GM12874 (cell line): Measurements from ENCODE around the gene PES1.

Experiments
- TF ChIP-seq, protein P1 (sequence below): IDR thresholded peaks from 2 replicates; pipeline ENCODE4 v1.5.1; 2011; ENCODE audit warnings: low read depth, mild to moderate bottlenecking, control low read depth, low read length, moderate library complexity; ENCODE audit not compliant: insufficient read depth

The PES1 gene

DNA sequence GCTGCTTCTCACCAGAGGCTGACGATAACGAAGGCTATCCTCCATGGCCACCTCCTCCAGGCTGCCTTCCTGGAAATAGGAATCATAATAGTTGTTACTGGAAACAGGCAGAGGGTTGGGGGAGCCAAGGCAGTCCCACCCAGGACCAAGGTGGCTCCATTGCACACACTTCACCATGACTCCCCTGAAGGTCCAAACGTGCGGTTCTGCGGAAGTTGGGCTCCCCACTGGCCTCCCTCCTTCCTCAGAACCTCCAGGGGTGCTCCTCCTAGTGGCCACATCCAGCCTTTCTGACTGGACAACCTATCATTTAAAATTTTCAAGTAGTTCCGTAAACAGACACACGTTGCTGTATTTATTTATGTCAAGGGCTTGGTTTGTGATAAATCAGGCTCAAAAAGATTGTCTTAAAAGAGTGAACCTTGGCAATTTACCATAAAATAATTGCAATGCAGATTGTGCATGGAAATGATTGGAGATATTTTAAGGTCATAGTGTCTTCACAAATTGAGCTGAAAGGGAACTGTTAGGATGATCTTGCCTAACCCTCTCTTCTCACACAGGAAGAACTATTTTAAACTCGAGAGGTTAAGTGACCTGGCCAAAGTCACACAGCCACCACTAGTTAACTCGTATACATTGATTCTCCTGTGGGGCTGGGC is 13.9 kb upstream of the PES1 start:
- TF ChIP-seq, protein P1, sequence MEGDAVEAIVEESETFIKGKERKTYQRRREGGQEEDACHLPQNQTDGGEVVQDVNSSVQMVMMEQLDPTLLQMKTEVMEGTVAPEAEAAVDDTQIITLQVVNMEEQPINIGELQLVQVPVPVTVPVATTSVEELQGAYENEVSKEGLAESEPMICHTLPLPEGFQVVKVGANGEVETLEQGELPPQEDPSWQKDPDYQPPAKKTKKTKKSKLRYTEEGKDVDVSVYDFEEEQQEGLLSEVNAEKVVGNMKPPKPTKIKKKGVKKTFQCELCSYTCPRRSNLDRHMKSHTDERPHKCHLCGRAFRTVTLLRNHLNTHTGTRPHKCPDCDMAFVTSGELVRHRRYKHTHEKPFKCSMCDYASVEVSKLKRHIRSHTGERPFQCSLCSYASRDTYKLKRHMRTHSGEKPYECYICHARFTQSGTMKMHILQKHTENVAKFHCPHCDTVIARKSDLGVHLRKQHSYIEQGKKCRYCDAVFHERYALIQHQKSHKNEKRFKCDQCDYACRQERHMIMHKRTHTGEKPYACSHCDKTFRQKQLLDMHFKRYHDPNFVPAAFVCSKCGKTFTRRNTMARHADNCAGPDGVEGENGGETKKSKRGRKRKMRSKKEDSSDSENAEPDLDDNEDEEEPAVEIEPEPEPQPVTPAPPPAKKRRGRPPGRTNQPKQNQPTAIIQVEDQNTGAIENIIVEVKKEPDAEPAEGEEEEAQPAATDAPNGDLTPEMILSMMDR = peak; percentile 78

DNA sequence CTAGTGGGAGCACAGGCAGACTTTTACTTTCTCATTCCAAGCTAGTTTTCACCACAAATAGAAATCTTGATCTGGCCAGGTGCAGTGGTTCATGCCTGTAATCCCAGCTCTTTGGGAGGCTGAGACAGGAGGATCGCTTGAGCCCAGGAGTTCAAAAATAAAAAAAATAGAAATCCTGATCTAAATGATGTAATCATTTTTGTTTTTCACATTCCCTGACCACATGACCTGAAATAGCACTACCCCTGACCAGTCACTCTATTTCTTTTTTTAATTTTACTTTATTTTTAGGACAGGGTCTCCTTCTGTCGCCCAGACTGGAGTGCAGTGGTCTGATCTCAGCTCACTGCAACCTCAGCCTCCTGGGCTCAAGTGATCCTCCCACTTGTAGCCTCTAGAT is 13.0 kb upstream of the PES1 start:
- TF ChIP-seq, protein P1 = no peak

DNA sequence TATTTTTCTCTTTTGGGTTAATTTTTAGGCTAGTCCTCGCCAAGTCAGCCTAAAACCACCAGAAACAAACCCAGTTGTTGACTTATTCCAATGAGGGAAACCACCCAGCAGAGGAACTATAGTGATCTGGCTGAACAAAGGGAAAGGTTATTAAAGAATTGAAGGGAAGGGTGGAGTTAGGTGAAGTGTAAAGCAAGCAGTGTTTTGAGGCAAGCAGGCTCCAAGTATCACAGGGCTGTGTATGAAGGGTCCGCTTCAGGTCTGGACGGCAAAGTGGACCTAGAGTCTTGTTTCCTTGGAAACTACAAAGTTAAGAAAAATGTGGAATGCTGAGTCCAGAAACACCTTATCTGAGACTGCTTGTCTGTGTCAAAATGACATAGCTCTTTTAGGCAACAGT is 12.1 kb upstream of the PES1 start:
- TF ChIP-seq, protein P1 = no peak

DNA sequence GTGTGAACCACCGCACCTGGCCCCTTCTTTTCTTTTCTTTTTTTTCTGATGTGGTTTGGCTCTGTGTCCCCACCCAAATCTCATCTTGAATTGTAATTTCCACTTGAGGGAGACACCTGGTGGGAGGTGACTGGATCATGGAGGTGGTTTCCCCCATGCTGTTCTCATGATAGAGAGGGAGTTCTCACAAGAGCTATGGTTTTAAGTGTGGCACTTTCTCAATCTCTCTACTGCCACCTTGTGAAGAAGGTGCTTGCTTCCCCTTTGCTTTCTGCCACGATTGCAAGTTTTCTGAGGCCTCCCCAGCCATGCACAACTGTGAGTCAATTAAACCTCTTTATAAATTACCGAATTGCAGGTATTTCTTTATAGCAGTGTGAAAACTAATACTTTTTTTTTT is 10.3 kb upstream of the PES1 start:
- TF ChIP-seq, protein P1 = peak; percentile 47

DNA sequence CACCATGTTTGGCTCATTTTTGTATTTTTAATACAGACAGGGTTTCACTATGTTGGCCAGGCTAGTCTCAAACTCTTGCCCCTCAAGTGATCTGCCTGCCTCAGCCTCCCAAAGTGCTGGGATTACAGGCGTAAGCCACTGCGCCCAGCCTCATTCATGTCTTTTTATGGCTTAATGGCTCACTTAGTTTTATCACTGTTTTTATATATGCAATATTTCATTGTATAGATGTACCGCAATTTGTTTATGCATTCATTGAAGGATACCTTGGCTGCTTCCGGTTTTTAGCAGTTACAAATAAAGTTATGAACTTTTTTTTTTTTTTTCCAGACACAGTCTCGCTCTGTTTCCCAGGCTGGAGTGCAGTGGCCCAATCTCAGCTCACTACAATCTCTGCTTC is 9.8 kb upstream of the PES1 start:
- TF ChIP-seq, protein P1 = no peak

DNA sequence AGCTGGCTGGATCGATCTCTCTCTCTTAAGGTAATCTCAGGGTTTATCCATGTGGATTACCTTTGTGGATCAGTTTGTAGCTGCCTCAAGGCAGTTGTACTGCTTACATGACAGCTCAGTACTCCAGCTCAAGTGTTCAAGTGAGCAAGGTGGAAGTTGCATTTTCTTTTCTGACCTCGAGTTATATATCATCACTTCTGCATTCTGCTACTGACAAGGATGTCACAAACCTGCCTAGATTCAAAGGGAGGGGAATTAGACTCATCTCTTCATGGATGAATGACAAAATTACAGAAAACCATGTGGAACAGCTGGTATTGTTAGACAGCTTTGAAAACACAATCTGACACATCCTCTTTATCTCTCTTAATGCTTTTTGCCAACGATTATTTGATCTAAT is 9.2 kb upstream of the PES1 start:
- TF ChIP-seq, protein P1 = no peak

DNA sequence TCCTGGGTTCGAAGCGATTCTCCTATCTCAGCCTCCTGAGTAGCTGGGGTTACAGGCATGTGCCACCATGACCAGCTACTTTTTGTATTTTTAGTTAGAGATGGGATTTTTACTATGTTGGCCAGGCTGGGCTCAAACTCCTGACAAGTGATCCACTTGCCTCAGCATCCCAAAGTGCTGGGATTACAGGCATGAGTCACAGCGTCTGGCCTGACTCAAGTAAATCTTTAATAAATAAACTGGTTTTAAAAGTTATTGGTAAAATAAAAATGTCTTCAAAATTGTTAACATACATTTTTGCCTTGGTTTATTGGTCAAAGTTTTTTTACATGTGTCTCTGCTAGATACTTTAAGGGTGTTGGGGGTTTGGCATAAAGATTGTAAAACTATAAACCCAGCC is 7.3 kb upstream of the PES1 start:
- TF ChIP-seq, protein P1 = no peak
